GM23248 (cell line): ENCODE data around the gene MYO5B. TPM values are rescaled to one million over a fixed set of nuclear protein-coding genes. Genes with fewer than 3 reads are reported as not detected.

ENCODE experiments used
- DNase-seq: peaks from one replicate; pipeline ENCODE4 v3.0.0-alpha.2; 2015
- H2AFZ ChIP-seq: fragments of 200-600 bp; sonication (generic); 2 replicates; pipeline ENCODE4 v1.6.1; 2016; ENCODE audit warnings: antibody characterized with exemption
- H3F3A ChIP-seq: fragments of 200-600 bp; sonication (generic); 2 replicates; pipeline ENCODE4 v1.6.1; 2016; ENCODE audit warnings: mild to moderate bottlenecking, antibody characterized with exemption, mixed run types; ENCODE audit not compliant: insufficient read depth
- H3K27ac ChIP-seq: fragments of 200-600 bp; sonication (generic); 2 replicates; pipeline ENCODE4 v1.5.1; 2016; ENCODE audit warnings: mild to moderate bottlenecking
- H3K27me3 ChIP-seq: fragments of 200-600 bp; sonication (generic); replicated peaks from 2 replicates; pipeline ENCODE4 v1.6.1; 2016; ENCODE audit warnings: mild to moderate bottlenecking; ENCODE audit not compliant: insufficient read depth
- H3K36me3 ChIP-seq: fragments of 200-600 bp; sonication (generic); 2 replicates; pipeline ENCODE4 v1.6.1; 2016; ENCODE audit warnings: low read depth, mild to moderate bottlenecking
- H3K4me1 ChIP-seq: fragments of 200-600 bp; sonication (generic); 2 replicates; pipeline ENCODE4 v1.6.1; 2016; ENCODE audit warnings: mild to moderate bottlenecking; ENCODE audit not compliant: insufficient read depth
- H3K4me2 ChIP-seq: fragments of 200-600 bp; sonication (generic); one replicate; pipeline ENCODE4 v1.6.1; 2016; ENCODE audit warnings: mild to moderate bottlenecking; ENCODE audit not compliant: unreplicated experiment
- H3K4me3 ChIP-seq: fragments of 200-600 bp; sonication (generic); 2 replicates; pipeline ENCODE4 v1.5.1; 2016; ENCODE audit warnings: mild to moderate bottlenecking
- H3K79me2 ChIP-seq: fragments of 200-600 bp; sonication (generic); 2 replicates; pipeline ENCODE4 v1.6.1; 2016; ENCODE audit warnings: mild to moderate bottlenecking; ENCODE audit not compliant: insufficient read depth
- H3K9ac ChIP-seq: fragments of 200-600 bp; sonication (generic); 2 replicates; pipeline ENCODE4 v1.6.1; 2016; ENCODE audit warnings: mild to moderate bottlenecking
- H3K9me2 ChIP-seq: fragments of 200-600 bp; sonication (generic); 2 replicates; pipeline ENCODE4 v1.6.1; 2016; ENCODE audit warnings: mixed run types, mild to moderate bottlenecking, moderate library complexity; ENCODE audit not compliant: insufficient read depth
- H3K9me3 ChIP-seq: fragments of 200-600 bp; sonication (generic); one replicate; pipeline ENCODE4 v1.6.1; 2017; ENCODE audit warnings: low read depth
- H4K20me1 ChIP-seq: fragments of 200-600 bp; sonication (generic); 2 replicates; pipeline ENCODE4 v1.6.0; 2016; ENCODE audit not compliant: insufficient read depth
- EZH2 ChIP-seq: fragments of 200-600 bp; sonication (generic); IDR thresholded peaks from 2 replicates; pipeline ENCODE4 v1.6.1; 2018; ENCODE audit warnings: antibody characterized with exemption, mild to moderate bottlenecking; ENCODE audit not compliant: insufficient read depth, poor library complexity, severe bottlenecking
- EZH2phosphoT487 ChIP-seq: fragments of 200-600 bp; sonication (generic); IDR thresholded peaks from 2 replicates; pipeline ENCODE4 v1.6.1; 2018; ENCODE audit warnings: antibody characterized with exemption, moderate library complexity, mild to moderate bottlenecking, low read depth; ENCODE audit not compliant: insufficient read depth
- WGBS, 2 experiments: methylation state at CpG; one replicate each; pipeline ENCODE4 v1.1.6; 2015 to 2017; ENCODE audit warnings: low lambda C conversion rate in 2 of 2, low coverage in 1 of 2; ENCODE audit errors: missing lambda C conversion rate in 2 of 2; 5-methylcytosine and 5-hydroxymethylcytosine counted together
- in situ Hi-C: fragments of 300-500 bp; cut with MboI; formaldehyde crosslinking; loops from 2 replicates; pipeline ENCODE4 v1.15.0; 2020
- polyA plus RNA-seq: library from polyadenylated mRNA; unstranded; fragments of >200 nt; fragmentation: Nextera tagmentation; extraction: Ambion mirVana; gene quantifications from 2 replicates; pipeline ENCODE4 v1.2.1, GENCODE V29; 2016
- total RNA-seq: library from RNA; depleted of rRNA; stranded (reverse); fragments of >200 nt; shearing (Covaris generic); gene quantifications from 2 replicates; pipeline ENCODE4 v1.2.3, GENCODE V29; 2014

MYO5B gene
- total and polyA plus RNA-seq, 2 experiments from 2014 or later, result 0.03 TPM; not detected in 1

DNA sequence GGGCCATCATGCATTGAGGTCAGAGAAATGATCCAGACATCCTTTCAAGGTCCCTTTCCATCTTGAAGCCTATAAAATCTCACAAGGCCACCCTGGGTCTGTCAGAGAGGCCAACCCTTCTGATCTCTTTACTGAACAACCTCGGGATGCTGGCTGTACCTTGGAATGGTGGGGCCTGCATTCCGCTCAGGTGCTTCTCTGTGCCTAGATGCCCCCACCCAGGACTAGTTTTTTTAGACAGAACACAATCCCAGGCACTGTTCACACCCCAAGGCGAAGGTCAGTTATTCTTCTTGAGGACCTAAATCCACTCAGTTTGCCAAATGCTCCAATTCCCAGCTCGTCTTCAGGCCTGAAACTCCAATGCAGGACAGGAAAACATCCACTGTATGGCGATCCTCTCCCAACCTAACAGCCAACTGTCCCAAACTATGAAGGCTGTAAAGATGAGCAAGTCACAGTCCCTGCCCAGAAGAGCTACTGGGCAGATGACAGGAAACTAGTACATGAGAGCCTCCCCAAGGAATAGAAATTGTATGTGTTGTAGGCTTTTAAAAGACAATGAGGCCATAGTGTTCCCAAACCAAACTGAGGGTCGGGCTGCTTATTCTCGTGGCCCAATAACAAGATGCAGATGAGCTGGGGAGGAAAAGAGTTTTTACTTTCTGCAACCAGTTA, 227.2 kb downstream of the MYO5B start:
- TF ChIP-seq EZH2phosphoT487 (no peak), EZH2 (no peak)
- WGBS, 2 experiments, result 16 to 21% methylated on average over 7 of the region's 7 CpGs
- Histone ChIP-seq H2AFZ (no peak overlapping the region), H3K27ac (no peak overlapping the region), H3K9me3 (no peaks in the 10 kb centered on the region), H3F3A (no peaks in the 10 kb centered on the region), H4K20me1 (no peaks in the 10 kb centered on the region), H3K4me3 (no peak overlapping the region), H3K79me2 (no peaks in the 10 kb centered on the region), H3K9ac (no peak overlapping the region), H3K27me3 (peaks cover 5% of the 10 kb centered on the region), H3K9me2 (no peaks in the 10 kb centered on the region), H3K4me2 (no peak overlapping the region), H3K4me1 (no peaks in the 10 kb centered on the region), H3K36me3 (no peaks in the 10 kb centered on the region)
- in situ Hi-C loops, result no loop called here
- DNase-seq, result no peak

DNA sequence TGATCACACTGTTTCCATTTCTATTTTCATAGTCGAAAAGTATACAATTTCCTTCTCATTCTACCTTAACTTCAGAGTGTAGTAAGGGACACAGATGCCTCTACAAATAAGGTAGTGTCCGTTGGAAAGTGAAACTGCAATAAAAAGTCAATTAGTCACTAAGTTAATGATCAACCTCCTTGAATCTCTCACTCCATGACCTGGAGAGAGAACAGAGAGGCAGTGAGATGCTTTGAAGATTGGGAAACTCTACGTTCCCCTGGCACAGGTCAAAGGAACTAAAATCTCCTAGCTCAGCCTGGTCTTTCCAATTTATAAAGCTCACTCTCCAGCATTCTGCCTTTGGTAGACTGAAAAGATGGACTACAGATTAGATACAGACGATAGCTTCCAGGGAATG, 227.8 kb downstream of the MYO5B start:
- in situ Hi-C loops, result no loop called here
- Histone ChIP-seq H3F3A (no peaks in the 10 kb centered on the region), H3K4me1 (no peaks in the 10 kb centered on the region), H3K9me3 (no peaks in the 10 kb centered on the region), H3K4me2 (no peak overlapping the region), H3K36me3 (no peaks in the 10 kb centered on the region), H3K9me2 (no peaks in the 10 kb centered on the region), H3K27ac (no peak overlapping the region), H3K79me2 (no peaks in the 10 kb centered on the region), H4K20me1 (no peaks in the 10 kb centered on the region), H3K4me3 (no peak overlapping the region), H2AFZ (no peak overlapping the region), H3K27me3 (peaks cover 5% of the 10 kb centered on the region), H3K9ac (no peak overlapping the region)
- 9 to 17% methylated on average over 4 of the region's 4 CpGs for WGBS, 2 experiments
- TF ChIP-seq EZH2phosphoT487 (no peak), EZH2 (no peak)
- DNase-seq, result no peak

DNA sequence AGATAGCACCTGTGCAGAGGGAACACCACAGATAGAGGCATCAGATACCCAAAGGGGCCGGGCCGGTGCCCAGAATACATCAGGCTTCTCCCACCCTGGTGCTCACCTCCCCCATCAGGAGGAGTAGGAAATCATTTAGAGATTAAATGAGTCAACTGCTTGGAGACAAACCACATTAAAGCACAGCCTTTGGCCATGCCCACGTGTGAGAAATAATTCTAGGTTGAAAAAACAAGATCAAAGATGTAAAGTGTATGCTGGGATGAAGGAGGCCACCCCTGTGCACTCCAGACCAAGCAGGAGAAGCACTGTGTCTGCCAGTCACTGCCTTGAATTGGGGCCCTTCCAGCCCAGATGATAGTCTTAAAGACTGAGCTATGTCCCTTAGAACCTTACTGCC, 228.9 kb downstream of the MYO5B start:
- Histone ChIP-seq H2AFZ (no peak overlapping the region), H3K79me2 (no peaks in the 10 kb centered on the region), H3K27me3 (peaks cover 5% of the 10 kb centered on the region), H3F3A (no peaks in the 10 kb centered on the region), H3K4me3 (no peak overlapping the region), H3K27ac (no peak overlapping the region), H3K9me3 (no peaks in the 10 kb centered on the region), H3K9ac (no peak overlapping the region), H3K4me2 (no peak overlapping the region), H3K4me1 (no peaks in the 10 kb centered on the region), H3K9me2 (no peaks in the 10 kb centered on the region), H4K20me1 (no peaks in the 10 kb centered on the region), H3K36me3 (no peaks in the 10 kb centered on the region)
- in situ Hi-C loops, result no loop called here
- DNase-seq, result no peak
- WGBS, 2 experiments, result 40 to 47% methylated on average over 3 of the region's 3 CpGs
- TF ChIP-seq EZH2phosphoT487, result no peak
- TF ChIP-seq EZH2, result no peak

- TF ChIP-seq EZH2, result no peak
- no peak for TF ChIP-seq EZH2phosphoT487
- WGBS, 2 experiments, result 60 to 64% methylated on average over 4 of the region's 4 CpGs
These were observed 231.7 kb downstream of the MYO5B start for GRCh38 chr18:49963217-49963616.

DNA sequence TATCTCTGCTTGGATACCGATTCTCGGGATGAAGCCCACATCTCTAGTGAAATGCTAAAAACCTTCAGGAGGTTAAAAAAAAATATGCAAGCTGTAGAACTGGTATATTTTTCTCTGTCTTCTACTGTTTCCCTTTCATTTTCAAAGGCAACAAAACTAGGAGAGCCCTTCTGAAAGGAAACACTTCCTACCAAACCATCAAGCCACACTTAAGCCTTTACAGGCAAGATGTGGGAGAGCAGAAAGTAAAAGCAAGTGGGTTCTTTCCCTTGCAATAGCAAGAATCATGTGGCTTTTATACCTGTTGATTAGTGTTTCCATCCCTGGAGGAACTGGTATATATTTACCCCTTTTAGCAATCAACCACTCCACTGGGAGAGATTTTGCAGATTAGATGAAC, 233.7 kb downstream of the MYO5B start:
- Histone ChIP-seq H3K4me3 (no peak overlapping the region), H4K20me1 (no peaks in the 10 kb centered on the region), H3K9ac (no peak overlapping the region), H3F3A (no peaks in the 10 kb centered on the region), H3K27me3 (no peaks in the 10 kb centered on the region; the same call in 1 of the 2 replicates), H3K79me2 (no peaks in the 10 kb centered on the region), H3K4me2 (no peak overlapping the region), H2AFZ (no peak overlapping the region), H3K9me2 (no peaks in the 10 kb centered on the region), H3K27ac (no peak overlapping the region), H3K4me1 (no peaks in the 10 kb centered on the region), H3K36me3 (no peaks in the 10 kb centered on the region), H3K9me3 (no peaks in the 10 kb centered on the region)
- 69 to 80% methylated on average over 2 of the region's 2 CpGs for WGBS, 2 experiments
- no peak for TF ChIP-seq EZH2phosphoT487
- no peak for TF ChIP-seq EZH2
- in situ Hi-C loops, result no loop called here
- DNase-seq, result no peak

More at GRCh38 chr18:49963217-49963616, 231.7 kb downstream of the MYO5B start:
- in situ Hi-C loops, result no loop called here
- no peak overlapping the region for H3K27ac ChIP-seq
- no peaks in the 10 kb centered on the region for H3F3A ChIP-seq
- no peaks in the 10 kb centered on the region for H3K4me1 ChIP-seq
- no peak overlapping the region for H3K4me3 ChIP-seq
- no peaks in the 10 kb centered on the region for H4K20me1 ChIP-seq
- H3K9me3 ChIP-seq, result no peaks in the 10 kb centered on the region
- no peak for DNase-seq
- no peaks in the 10 kb centered on the region; the same call in 1 of the 2 replicates for H3K27me3 ChIP-seq
- no peak overlapping the region for H3K9ac ChIP-seq
- no peaks in the 10 kb centered on the region for H3K36me3 ChIP-seq
- no peak overlapping the region for H2AFZ ChIP-seq
- H3K4me2 ChIP-seq, result no peak overlapping the region
- no peaks in the 10 kb centered on the region for H3K79me2 ChIP-seq
- no peaks in the 10 kb centered on the region for H3K9me2 ChIP-seq
